GM12878 (cell line): ENCODE data around the gene OR2H2. TPM values are rescaled to one million over a fixed set of nuclear protein-coding genes. Genes with fewer than 3 reads are reported as not detected.

Source experiments
- ATAC-seq: fragments of 200-7000 bp; cut with Tn5 transposase; 3 replicates; pipeline ENCODE4 v1.9.1; 2020; ENCODE audit warnings: mild to moderate bottlenecking, moderate library complexity
- BruUV-seq: library from RNA; stranded (reverse); fragments of 400-500 nt; replicated peaks from 2 replicates; lab custom pipeline; 2021; lab: Mats Ljungman, UMichigan
- CTCF ChIA-PET: fragments of 300-600 bp; sonication (Branson Sonifier 250); formaldehyde crosslinking; extraction: SDS; loops from one replicate; lab custom pipeline; 2021; ENCODE audit warnings: inconsistent platforms; lab: Yijun Ruan, JAX
- POLR2A ChIA-PET: fragments of 350-600 bp; formaldehyde crosslinking; extraction: SDS; loops from one replicate; lab custom pipeline; 2021; ENCODE audit warnings: inconsistent platforms; lab: Charles Lee
- RAD21 ChIA-PET: fragments of 300-600 bp; sonication (Branson Sonifier 250); formaldehyde crosslinking; loops from one replicate; lab custom pipeline; 2023; ENCODE audit warnings: antibody characterized with exemption; ENCODE audit not compliant: unreplicated experiment; lab: Charles Lee
- SMC1A ChIA-PET: fragments of 300-600 bp; sonication (Branson Sonifier 250); formaldehyde crosslinking; loops from one replicate; lab custom pipeline; 2023; ENCODE audit not compliant: unreplicated experiment, uncharacterized antibody; lab: Charles Lee
- DNase-seq: peaks from one replicate; pipeline ENCODE4 v3.0.0-alpha.2; 2011; ENCODE audit warnings: low read depth, low spot score
- FAIRE-seq: peaks from 3 replicates; lab custom pipeline; 2011; peaks lifted over from hg19 to GRCh38; lab: Jason Lieb, UNC
- H2AFZ ChIP-seq: 2 replicates; pipeline ENCODE4 v1.6.0; 2011; ENCODE audit warnings: low read depth, low read length, control low read depth; ENCODE audit not compliant: control insufficient read depth
- H3K27ac ChIP-seq: 2 replicates; pipeline ENCODE4 v1.5.1; 2011; ENCODE audit warnings: control low read depth; ENCODE audit not compliant: control insufficient read depth, insufficient read depth
- H3K27me3 ChIP-seq, 2 experiments: replicated peaks in 1 of 2; 2 replicates each; pipeline versions ENCODE4 v1.6.0 to v1.6.1; 2011; ENCODE audit warnings: low read length in 1 of 2; ENCODE audit not compliant: control insufficient read depth in 2 of 2, insufficient read depth in 2 of 2
- H3K36me3 ChIP-seq, 2 experiments: 2 replicates each; pipeline ENCODE4 v1.5.1; 2011; ENCODE audit warnings: low read length in 1 of 2; ENCODE audit not compliant: control insufficient read depth in 2 of 2, insufficient read depth in 2 of 2
- H3K4me1 ChIP-seq: 2 replicates; pipeline ENCODE4 v1.6.1; 2011; ENCODE audit warnings: mild to moderate bottlenecking, low read length, moderate library complexity, mixed read lengths; ENCODE audit not compliant: control insufficient read depth, insufficient read depth
- H3K4me2 ChIP-seq: 2 replicates; pipeline ENCODE4 v1.6.0; 2011; ENCODE audit warnings: control low read depth; ENCODE audit not compliant: control insufficient read depth, insufficient read depth
- H3K4me3 ChIP-seq: fragments of 200-600 bp; sonication (generic); 2 replicates; pipeline ENCODE4 v1.5.1; 2016
- H3K79me2 ChIP-seq: 2 replicates; pipeline ENCODE4 v1.6.0; 2011; ENCODE audit warnings: low read length; ENCODE audit not compliant: control insufficient read depth, insufficient read depth
- H3K9ac ChIP-seq: 2 replicates; pipeline ENCODE4 v1.8.0; 2011; ENCODE audit warnings: low read length, control low read depth, mixed read lengths; ENCODE audit not compliant: control insufficient read depth, insufficient read depth
- H3K9me3 ChIP-seq: replicated peaks from 3 replicates; pipeline ENCODE4 v1.5.1; 2011; ENCODE audit warnings: mild to moderate bottlenecking, low read length; ENCODE audit not compliant: control insufficient read depth, insufficient read depth
- H4K20me1 ChIP-seq: 2 replicates; pipeline ENCODE4 v1.6.0; 2011; ENCODE audit not compliant: control insufficient read depth, insufficient read depth
- CREM ChIP-seq: IDR thresholded peaks from 2 replicates; pipeline ENCODE4 v1.6.1; 2014; ENCODE audit warnings: antibody characterized with exemption, low read depth
- EZH2 ChIP-seq: IDR thresholded peaks from 2 replicates; pipeline ENCODE4 v1.6.1; 2012; ENCODE audit warnings: low read depth, mild to moderate bottlenecking, control low read depth, inconsistent platforms, low read length, borderline replicate concordance; ENCODE audit not compliant: control insufficient read depth
- FOXK2 ChIP-seq: fragments of 450-650 bp; IDR thresholded peaks from 2 replicates; pipeline ENCODE4 v1.6.1; 2017; ENCODE audit warnings: mild to moderate bottlenecking, moderate library complexity
- KDM1A ChIP-seq: fragments of 200-600 bp; sonication (generic); IDR thresholded peaks from 2 replicates; pipeline ENCODE4 v1.6.1; 2016; ENCODE audit warnings: borderline replicate concordance
- NFIC ChIP-seq: IDR thresholded peaks from 2 replicates; pipeline ENCODE4 v1.6.1; 2012; ENCODE audit warnings: low read depth, mild to moderate bottlenecking, inconsistent platforms, low read length, moderate library complexity
- PAX8 ChIP-seq: fragments of 450-650 bp; IDR thresholded peaks from 2 replicates; pipeline ENCODE4 v1.6.1; 2017; ENCODE audit warnings: mild to moderate bottlenecking, moderate library complexity
- PML ChIP-seq: IDR thresholded peaks from 2 replicates; pipeline ENCODE4 v1.6.1; 2012; ENCODE audit warnings: low read length, inconsistent platforms
- SPI1 ChIP-seq: IDR thresholded peaks from 2 replicates; pipeline ENCODE4 v1.6.1; 2011; ENCODE audit warnings: low read depth, mild to moderate bottlenecking, low read length, moderate library complexity, borderline replicate concordance; ENCODE audit not compliant: insufficient read depth
- TCF3 ChIP-seq: IDR thresholded peaks from 2 replicates; pipeline ENCODE4 v1.6.1; 2012; ENCODE audit warnings: low read depth, mild to moderate bottlenecking, low read length, borderline replicate concordance; ENCODE audit not compliant: insufficient read depth
- WRNIP1 ChIP-seq: IDR thresholded peaks from 2 replicates; pipeline ENCODE4 v1.6.1; 2011; ENCODE audit warnings: low read depth, low read length, improper control_type of control experiment, borderline replicate concordance
- YBX1 ChIP-seq: fragments of 450-650 bp; IDR thresholded peaks from 2 replicates; pipeline ENCODE4 v1.6.1; 2016; ENCODE audit warnings: antibody characterized with exemption
- YY1 ChIP-seq: IDR thresholded peaks from 2 replicates; pipeline ENCODE4 v1.6.1; 2011; ENCODE audit warnings: low read depth, mild to moderate bottlenecking, low read length
- ZBED1 ChIP-seq: IDR thresholded peaks from 2 replicates; pipeline ENCODE4 v1.6.1; 2016; ENCODE audit warnings: borderline replicate concordance
- ZZZ3 ChIP-seq: IDR thresholded peaks from 2 replicates; pipeline ENCODE4 v1.6.1; 2011; ENCODE audit warnings: low read depth; ENCODE audit not compliant: control insufficient read depth, insufficient read length
- WGBS: methylation state at CpG from one replicate; pipeline ENCODE4 v1.1.6; 2016; ENCODE audit warnings: low lambda C conversion rate; ENCODE audit not compliant: insufficient replicate concordance, insufficient coverage; ENCODE audit errors: missing lambda C conversion rate; 5-methylcytosine and 5-hydroxymethylcytosine counted together
- in situ Hi-C: fragments of 300-500 bp; cut with MboI; formaldehyde crosslinking; loops from 9 replicates; pipeline ENCODE4 v1.14.3; 2018; ENCODE audit warnings: mixed read lengths
- intact Hi-C: fragments of 100-400 bp; cut with micrococcal nuclease; formaldehyde crosslinking; loops from one replicate; pipeline ENCODE4 v1.14.2; 2022; ENCODE audit not compliant: unreplicated experiment
- polyA plus RNA-seq, 11 experiments: library from polyadenylated mRNA; depleted of rRNA in 4 of 11; unstranded in 6 of 11; stranded (reverse) in 5 of 11; fragments of >200 nt; fragmentation: Nextera tagmentation in 4 of 11; fragmentation: Illumina TruSeq in 1 of 11; extraction: Ambion mirVana in 4 of 11; extraction: Trizol in 1 of 11; gene quantifications; 1 replicate in 1 of 11; 2 replicates in 10 of 11; pipeline versions ENCODE4 v1.2.1 to v1.2.3, GENCODE V29; 2011 to 2016; ENCODE audit warnings: inconsistent platforms in 2 of 11, missing spikeins in 2 of 11, low read depth in 1 of 11
- total RNA-seq, 4 experiments: library from RNA; depleted of rRNA in 3 of 4; stranded (reverse); fragments of >200 nt in 3 of 4; fragmentation: Illumina TruSeq in 1 of 4; extraction: Trizol in 1 of 4; gene quantifications; 2 replicates each; pipeline versions ENCODE4 v1.2.1 to v1.2.3, GENCODE V29; 2013 to 2021
- TF ChIP-seq, protein P1 (sequence below): fragments of 450-650 bp; IDR thresholded peaks from 2 replicates; pipeline ENCODE4 v1.6.1; 2017; ENCODE audit warnings: antibody characterized with exemption, mild to moderate bottlenecking, moderate library complexity
- TF ChIP-seq, protein P2 (sequence below): fragments of 450-650 bp; IDR thresholded peaks from 2 replicates; pipeline ENCODE4 v1.6.1; 2017; ENCODE audit warnings: low read depth, mild to moderate bottlenecking, moderate library complexity

Gene OR2H2
- total and polyA plus RNA-seq, 10 of the 15 experiments (the other 5 are each of a cell fraction or from before 2014, with no cell fraction given) = not detected

DNA sequence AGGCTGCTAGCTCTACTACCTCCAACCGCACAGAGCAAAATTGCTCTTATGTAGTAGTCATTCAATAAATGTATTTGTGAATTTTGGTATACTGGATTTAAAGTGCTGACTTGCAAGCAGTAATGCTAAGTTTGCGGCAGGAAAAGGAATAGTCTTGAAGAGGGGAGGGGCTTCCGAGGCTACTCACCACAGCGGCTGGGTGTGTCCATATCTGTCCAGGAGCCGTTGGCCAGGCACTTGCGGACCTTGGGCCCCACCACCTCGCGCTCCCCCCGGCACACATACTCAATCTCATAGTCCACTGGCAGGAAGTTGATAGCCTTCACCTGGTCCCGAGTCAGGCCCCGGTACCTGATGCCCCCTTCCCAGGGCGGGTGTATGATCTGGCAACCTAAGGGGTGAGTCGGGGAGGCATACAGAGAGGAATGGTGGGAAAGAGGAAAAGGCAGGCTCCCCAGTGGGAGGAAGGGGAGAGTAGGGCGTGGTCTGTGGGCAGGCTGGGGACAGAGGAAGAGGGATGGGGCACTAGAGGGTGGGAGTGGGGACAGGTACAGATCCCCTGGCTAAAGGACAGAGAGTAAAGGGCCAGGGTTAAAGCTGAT, 46.4 kb downstream of the OR2H2 start:
- Histone ChIP-seq H3K27me3 (no peaks in the 10 kb centered on the region), H3K4me3 (no peak overlapping the region), H3K27ac (no peak overlapping the region), H3K36me3 (no peaks in the 10 kb centered on the region), H3K9me3 (no peaks in the 10 kb centered on the region), H3K4me1 (peaks cover 16% of the 10 kb centered on the region), H2AFZ (no peak overlapping the region), H3K79me2 (no peaks in the 10 kb centered on the region), H3K9ac (no peak overlapping the region), H4K20me1 (no peaks in the 10 kb centered on the region), H3K4me2 (no peak overlapping the region)
- ChIA-PET POLR2A (no interaction called here), RAD21 (no interaction called here), SMC1A (no interaction called here), CTCF (interaction anchor here (1.6 to 1.8 kb wide), 2 partner anchors 17 to 22 kb away, joined by 4 to 11 read pairs; no protein-coding TSS in a partner anchor)
- intact Hi-C loops (no loop called here), in situ Hi-C loops (no loop called here)
- ATAC-seq = no peak
- TF ChIP-seq PML (no peak), SPI1 (no peak), KDM1A (no peak), PAX8 (no peak), NFIC (no peak), ZZZ3 (no peak), YY1 (no peak), FOXK2 (no peak), CREM (no peak), YBX1 (no peak), ZBED1 (no peak), TCF3 (no peak), WRNIP1 (no peak), EZH2 (no peak)
- TF ChIP-seq, protein P1, sequence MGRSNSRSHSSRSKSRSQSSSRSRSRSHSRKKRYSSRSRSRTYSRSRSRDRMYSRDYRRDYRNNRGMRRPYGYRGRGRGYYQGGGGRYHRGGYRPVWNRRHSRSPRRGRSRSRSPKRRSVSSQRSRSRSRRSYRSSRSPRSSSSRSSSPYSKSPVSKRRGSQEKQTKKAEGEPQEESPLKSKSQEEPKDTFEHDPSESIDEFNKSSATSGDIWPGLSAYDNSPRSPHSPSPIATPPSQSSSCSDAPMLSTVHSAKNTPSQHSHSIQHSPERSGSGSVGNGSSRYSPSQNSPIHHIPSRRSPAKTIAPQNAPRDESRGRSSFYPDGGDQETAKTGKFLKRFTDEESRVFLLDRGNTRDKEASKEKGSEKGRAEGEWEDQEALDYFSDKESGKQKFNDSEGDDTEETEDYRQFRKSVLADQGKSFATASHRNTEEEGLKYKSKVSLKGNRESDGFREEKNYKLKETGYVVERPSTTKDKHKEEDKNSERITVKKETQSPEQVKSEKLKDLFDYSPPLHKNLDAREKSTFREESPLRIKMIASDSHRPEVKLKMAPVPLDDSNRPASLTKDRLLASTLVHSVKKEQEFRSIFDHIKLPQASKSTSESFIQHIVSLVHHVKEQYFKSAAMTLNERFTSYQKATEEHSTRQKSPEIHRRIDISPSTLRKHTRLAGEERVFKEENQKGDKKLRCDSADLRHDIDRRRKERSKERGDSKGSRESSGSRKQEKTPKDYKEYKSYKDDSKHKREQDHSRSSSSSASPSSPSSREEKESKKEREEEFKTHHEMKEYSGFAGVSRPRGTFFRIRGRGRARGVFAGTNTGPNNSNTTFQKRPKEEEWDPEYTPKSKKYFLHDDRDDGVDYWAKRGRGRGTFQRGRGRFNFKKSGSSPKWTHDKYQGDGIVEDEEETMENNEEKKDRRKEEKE = no peak
- TF ChIP-seq, protein P2, sequence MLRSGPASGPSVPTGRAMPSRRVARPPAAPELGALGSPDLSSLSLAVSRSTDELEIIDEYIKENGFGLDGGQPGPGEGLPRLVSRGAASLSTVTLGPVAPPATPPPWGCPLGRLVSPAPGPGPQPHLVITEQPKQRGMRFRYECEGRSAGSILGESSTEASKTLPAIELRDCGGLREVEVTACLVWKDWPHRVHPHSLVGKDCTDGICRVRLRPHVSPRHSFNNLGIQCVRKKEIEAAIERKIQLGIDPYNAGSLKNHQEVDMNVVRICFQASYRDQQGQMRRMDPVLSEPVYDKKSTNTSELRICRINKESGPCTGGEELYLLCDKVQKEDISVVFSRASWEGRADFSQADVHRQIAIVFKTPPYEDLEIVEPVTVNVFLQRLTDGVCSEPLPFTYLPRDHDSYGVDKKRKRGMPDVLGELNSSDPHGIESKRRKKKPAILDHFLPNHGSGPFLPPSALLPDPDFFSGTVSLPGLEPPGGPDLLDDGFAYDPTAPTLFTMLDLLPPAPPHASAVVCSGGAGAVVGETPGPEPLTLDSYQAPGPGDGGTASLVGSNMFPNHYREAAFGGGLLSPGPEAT = no peak
- FAIRE-seq = no peak
- no TSS peak for BruUV-seq
- no peak for DNase-seq
- 95% methylated on average over 13 of the region's 14 CpGs for WGBS
